ENCODE data around the gene THBS3.
A peak's percentile ranks its signal among the peaks of the same experiment; 100 is the strongest.
"Not testable (repeated sequence)": the region's sequence is repeated elsewhere in the genome, so short reads cannot be mapped to it uniquely, and the experiment has no call there.

Gene THBS3

DNA sequence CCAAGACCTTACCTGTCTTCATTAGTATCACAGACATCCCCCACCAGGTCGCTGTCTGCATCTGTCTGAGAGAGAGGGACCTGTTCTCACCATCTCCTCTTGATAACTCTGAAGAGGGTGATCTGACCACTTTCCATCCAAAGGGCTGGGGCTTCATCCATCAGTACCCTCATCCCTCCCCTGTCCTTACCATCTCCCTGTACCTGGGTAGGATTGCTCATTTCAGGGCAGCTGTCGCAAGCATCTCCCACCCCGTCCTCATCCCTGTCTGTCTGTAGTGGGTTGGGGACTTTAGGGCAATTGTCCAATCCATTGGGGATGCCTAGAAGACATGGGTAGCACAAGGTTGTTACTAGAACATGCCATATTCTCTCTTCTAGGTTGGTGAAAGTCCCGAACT is 7.9 kb downstream of the THBS3 start:
- Histone ChIP-seq H3K4me3 (no peak overlapping the region), H3K27ac (no peak overlapping the region)
- no peak for DNase-seq (ENCODE audit: low spot score)
- TF ChIP-seq, protein P1, sequence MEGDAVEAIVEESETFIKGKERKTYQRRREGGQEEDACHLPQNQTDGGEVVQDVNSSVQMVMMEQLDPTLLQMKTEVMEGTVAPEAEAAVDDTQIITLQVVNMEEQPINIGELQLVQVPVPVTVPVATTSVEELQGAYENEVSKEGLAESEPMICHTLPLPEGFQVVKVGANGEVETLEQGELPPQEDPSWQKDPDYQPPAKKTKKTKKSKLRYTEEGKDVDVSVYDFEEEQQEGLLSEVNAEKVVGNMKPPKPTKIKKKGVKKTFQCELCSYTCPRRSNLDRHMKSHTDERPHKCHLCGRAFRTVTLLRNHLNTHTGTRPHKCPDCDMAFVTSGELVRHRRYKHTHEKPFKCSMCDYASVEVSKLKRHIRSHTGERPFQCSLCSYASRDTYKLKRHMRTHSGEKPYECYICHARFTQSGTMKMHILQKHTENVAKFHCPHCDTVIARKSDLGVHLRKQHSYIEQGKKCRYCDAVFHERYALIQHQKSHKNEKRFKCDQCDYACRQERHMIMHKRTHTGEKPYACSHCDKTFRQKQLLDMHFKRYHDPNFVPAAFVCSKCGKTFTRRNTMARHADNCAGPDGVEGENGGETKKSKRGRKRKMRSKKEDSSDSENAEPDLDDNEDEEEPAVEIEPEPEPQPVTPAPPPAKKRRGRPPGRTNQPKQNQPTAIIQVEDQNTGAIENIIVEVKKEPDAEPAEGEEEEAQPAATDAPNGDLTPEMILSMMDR (IDR thresholded peaks at IDR 0.05): no peak

DNA sequence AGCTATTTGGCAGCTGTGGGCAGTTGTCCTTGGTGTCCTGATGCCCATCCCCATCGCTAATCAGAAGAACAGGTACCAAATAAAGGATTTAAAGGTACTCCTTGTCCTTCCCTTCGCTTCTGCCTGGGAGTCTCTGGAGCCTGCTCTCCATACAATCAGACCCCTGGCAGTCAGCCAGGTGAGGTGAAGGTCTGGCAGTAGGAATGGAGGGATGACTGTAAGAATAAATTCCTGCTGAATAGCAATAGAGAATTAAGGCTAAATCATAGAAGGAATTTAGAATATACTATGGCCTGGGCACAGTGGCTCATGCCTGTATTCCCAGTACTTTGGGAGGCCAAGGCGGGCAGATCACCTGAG is 9.2 kb downstream of the THBS3 start:
- no peak overlapping the region for H3K4me3 ChIP-seq
- no peak for DNase-seq (ENCODE audit: low spot score)
- no peak overlapping the region for H3K27ac ChIP-seq
- TF ChIP-seq, protein P1 (IDR thresholded peaks at IDR 0.05): no peak

DNA sequence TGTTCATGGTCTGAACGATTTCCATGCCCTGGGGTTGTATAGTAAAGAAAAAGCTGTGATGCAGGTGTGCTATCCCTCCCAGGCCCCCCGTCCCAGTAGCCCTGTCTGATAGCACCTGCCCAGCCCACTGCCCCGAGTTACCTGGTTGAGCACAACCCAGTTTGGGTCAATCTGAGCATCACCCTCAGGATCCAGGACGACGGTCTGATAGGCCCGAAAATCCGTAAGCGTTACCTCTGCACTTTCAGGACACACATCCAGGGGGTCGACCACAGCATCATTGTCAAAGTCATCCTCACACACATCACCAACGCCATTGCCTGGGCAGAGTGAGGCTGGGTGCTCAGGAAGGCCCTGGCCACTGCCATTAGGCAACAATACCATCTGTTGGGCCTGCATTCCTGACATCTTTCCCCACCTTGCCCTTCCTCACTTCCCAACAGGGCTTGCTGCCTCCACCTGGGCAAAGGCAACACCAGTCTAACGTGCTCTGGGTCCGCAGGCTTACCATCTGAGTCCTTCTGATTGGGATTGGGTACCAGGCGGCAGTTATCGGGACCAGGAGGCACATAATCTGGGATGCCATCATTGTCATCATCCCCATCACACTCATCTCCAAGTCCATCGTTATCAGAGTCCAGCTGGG is 9.7 kb downstream of the THBS3 start:
- TF ChIP-seq, protein P1 (IDR thresholded peaks at IDR 0.05): no peak
- no peak for DNase-seq (ENCODE audit: low spot score)
- Histone ChIP-seq H3K27ac (peak overlapping the region in 1 of 2 donors; percentile 66), H3K4me3 (no peak overlapping the region)

DNA sequence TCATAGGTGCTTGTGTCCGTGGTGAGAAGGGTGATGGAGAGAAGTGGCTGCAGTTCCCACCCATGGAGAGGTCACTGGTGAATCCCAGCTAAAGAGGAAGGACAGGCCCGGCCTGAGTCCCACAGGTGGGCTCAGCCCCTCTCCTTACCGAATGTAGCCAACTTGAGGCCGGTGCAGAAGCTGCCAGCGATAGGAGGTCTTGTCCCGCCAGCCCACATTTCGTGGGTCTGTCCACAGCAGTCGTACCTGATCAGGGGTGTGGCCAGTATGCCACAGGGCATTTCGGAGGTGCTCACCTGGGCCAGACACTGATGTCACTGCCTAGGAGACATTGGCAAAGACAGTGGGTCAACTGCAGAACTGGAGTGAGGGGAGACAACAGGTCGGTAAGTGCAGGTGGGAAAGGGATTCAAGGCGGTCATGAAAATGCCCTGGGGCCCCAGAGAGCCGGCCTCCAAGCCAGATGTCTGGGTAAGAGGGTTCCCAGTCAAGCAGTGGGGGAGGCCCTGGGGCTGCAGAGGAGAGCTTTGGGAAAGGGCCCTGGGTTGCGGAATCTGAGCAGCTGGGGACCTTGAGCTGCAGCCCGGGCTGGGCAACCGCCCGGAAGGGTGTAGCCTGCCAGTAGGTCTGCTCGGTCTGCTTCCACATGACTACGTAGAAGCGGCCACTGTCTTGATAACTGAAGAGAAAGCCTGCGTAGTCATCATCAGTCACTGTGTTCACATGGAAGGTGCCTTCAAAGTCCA is 10.6 kb downstream of the THBS3 start:
- H3K4me3 ChIP-seq: no peak overlapping the region
- DNase-seq (ENCODE audit: low spot score): peak; percentile 81
- peak overlapping the region in 1 of 2 donors; percentile 66 for H3K27ac ChIP-seq
- TF ChIP-seq, protein P1 (IDR thresholded peaks at IDR 0.05): no peak

DNA sequence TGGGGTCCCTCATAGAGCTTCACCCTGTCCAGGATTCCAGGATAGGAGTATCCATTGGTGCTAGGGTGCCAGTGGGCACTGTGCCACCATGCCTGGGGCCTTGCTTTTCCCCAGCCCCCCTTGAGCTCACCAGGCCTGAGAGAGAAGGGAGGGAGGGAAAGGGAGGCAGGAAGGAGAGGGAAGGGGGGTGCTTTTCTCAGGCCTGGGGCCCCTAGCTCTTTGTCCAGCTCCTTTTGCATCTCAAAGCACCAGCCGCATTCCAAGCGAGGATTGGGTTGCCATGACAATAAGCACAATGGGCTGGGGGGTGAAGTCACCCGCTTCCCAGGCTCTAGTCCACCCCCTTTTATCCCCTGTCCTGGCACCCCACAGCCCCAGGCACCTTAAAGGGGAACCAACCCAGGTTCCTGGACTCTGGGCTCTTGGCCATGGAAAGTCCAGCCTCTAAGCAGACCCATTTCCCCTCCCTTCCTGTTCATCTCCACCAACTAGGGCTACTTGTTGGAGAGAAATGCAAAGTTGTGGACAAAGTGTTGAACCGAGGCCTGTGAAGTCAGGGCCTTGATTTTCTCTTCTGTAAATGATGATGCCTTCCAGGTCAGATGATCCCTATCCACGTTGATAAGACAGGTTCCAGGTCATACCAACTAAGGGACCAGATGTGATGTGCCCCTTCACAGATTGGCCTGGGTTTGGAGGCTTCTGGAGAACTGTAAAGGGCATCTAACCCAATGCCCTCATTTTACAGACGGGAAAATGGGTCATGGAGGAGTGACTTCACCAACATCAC is 11.4 kb downstream of the THBS3 start:
- TF ChIP-seq, protein P1 (IDR thresholded peaks at IDR 0.05): no peak
- peak overlapping the region; percentile 71 for H3K4me3 ChIP-seq
- peak overlapping the region; percentile 81 to 94 for H3K27ac ChIP-seq
- DNase-seq (ENCODE audit: low spot score): no peak

DNA sequence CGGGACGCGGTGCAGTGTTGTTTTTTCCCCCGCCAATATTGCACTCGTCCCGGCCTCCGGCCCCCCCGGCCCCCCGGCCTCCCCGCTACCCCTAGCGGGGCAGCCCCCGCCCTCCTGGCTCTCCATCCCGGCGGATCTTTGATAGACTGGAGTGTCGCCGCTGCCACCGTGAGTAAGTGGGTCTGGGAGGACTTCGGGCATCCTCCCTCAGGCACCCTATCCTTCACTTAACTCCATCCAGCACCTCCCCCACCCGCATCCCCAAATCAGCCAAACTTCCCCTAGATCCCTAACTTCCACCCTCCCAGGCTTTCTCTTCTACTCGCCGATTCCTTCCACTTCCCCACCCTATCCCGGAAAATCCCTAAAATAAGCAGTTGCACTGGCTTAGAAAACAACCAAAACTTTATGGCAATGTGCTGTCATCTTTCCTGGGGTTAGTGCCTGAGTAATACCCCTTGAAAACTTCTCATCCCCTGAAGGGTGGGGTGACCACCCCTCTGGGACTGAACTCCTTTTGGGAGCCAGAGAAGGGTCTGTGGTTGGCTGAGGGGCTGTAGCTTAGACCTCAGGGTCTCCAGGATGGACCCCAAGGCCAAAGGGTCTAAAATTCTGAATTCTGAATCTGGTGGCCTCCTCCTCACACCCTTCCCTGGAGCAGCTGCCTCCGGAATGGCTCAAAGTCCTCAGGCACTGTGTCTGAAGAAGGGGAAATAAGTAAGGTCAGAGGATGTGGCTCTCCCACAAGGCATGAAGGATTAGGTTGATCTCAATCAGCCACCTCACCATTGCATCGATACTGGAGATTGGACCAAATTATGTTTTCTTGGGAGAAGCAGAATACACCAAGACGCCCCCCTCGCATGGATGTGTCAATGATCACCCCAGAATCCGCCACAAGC is 12.2 kb downstream of the THBS3 start:
- Histone ChIP-seq H3K27ac (peak overlapping the region; percentile 81 to 94), H3K4me3 (peak overlapping the region; percentile 71)
- TF ChIP-seq, protein P1 (IDR thresholded peaks at IDR 0.05): no peak
- DNase-seq (ENCODE audit: low spot score): no peak

DNA sequence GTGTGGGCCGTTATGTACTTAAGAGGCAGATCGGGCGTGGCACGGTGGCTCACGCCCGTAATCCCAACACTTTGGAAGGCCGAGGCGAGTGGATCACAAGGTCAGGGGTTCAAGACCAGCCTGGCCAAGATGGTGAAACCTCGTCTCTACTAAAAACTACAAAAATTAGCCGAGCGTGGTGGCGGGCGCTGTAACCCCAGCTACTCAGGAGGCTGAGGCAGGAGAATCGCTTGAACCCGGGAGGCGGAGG is 13.8 kb downstream of the THBS3 start:
- H3K4me3 ChIP-seq: peak overlapping the region; percentile 71
- H3K27ac ChIP-seq: peak overlapping the region; percentile 81 to 94
- not testable (repeated sequence) for DNase-seq (ENCODE audit: low spot score)

Data from coronary artery (tissue), 2 donors.